MM.1S (cell line): ENCODE data around the gene GEMIN2.

Source experiments
- DNase-seq: peaks from one replicate; pipeline ENCODE4 v3.0.0-alpha.2; 2015
- H2AFZ ChIP-seq: fragments of 300-600 bp; sonication (generic); 2 replicates; pipeline ENCODE4 v1.6.0; 2016; ENCODE audit warnings: antibody characterized with exemption, low read length
- H3F3A ChIP-seq: fragments of 300-600 bp; sonication (generic); 2 replicates; pipeline ENCODE4 v1.6.1; 2016; ENCODE audit warnings: mild to moderate bottlenecking, antibody characterized with exemption, low read length, moderate library complexity, mixed read lengths; ENCODE audit not compliant: insufficient read depth
- H3K27ac ChIP-seq: fragments of 300-600 bp; sonication (generic); 2 replicates; pipeline ENCODE4 v1.5.1; 2016; ENCODE audit warnings: mild to moderate bottlenecking, low read length
- H3K27me3 ChIP-seq: fragments of 300-600 bp; sonication (generic); replicated peaks from 2 replicates; pipeline ENCODE4 v1.6.0; 2016; ENCODE audit warnings: low read length; ENCODE audit not compliant: insufficient read depth
- H3K36me3 ChIP-seq: fragments of 300-600 bp; sonication (generic); replicated peaks from 2 replicates; pipeline ENCODE4 v1.6.1; 2016; ENCODE audit warnings: mild to moderate bottlenecking, low read length, mixed read lengths; ENCODE audit not compliant: insufficient read depth
- H3K4me1 ChIP-seq: fragments of 300-600 bp; sonication (generic); 2 replicates; pipeline ENCODE4 v1.6.1; 2016; ENCODE audit warnings: low read length, mixed read lengths
- H3K4me2 ChIP-seq: fragments of 300-600 bp; sonication (generic); 2 replicates; pipeline ENCODE4 v1.6.0; 2016; ENCODE audit warnings: low read depth, low read length
- H3K4me3 ChIP-seq: fragments of 300-600 bp; sonication (generic); 2 replicates; pipeline ENCODE4 v1.5.1; 2016; ENCODE audit warnings: low read length, mixed read lengths
- H3K79me2 ChIP-seq: fragments of 300-600 bp; sonication (generic); 2 replicates; pipeline ENCODE4 v1.6.1; 2016; ENCODE audit warnings: mixed run types, low read length, mixed read lengths
- H3K9ac ChIP-seq: fragments of 300-600 bp; sonication (generic); 2 replicates; pipeline ENCODE4 v1.6.1; 2016; ENCODE audit warnings: low read length, mixed read lengths
- H3K9me2 ChIP-seq: fragments of 300-600 bp; sonication (generic); replicated peaks from 2 replicates; pipeline ENCODE4 v1.6.1; 2016; ENCODE audit warnings: mild to moderate bottlenecking, low read length, mixed read lengths; ENCODE audit not compliant: insufficient read depth
- H3K9me3 ChIP-seq: fragments of 300-600 bp; sonication (generic); replicated peaks from 2 replicates; pipeline ENCODE4 v1.6.1; 2016; ENCODE audit warnings: mild to moderate bottlenecking, low read length, mixed read lengths; ENCODE audit not compliant: insufficient read depth
- H4K20me1 ChIP-seq: fragments of 300-600 bp; sonication (generic); 2 replicates; pipeline ENCODE4 v1.6.1; 2016; ENCODE audit warnings: mild to moderate bottlenecking, low read length, moderate library complexity, mixed read lengths; ENCODE audit not compliant: insufficient read depth
- CTCF ChIP-seq: fragments of 300-600 bp; sonication (generic); IDR thresholded peaks from 2 replicates; pipeline ENCODE4 v1.5.1; 2016; ENCODE audit warnings: antibody characterized with exemption, low read length, mixed read lengths
- EZH2 ChIP-seq: fragments of 300-600 bp; sonication (generic); optimal IDR thresholded peaks from 2 replicates; pipeline ENCODE3; 2017; ENCODE audit warnings: low read depth, mild to moderate bottlenecking, antibody characterized with exemption, low read length, mixed read lengths
- EZH2phosphoT487 ChIP-seq: fragments of 300-600 bp; sonication (generic); IDR thresholded peaks from 2 replicates; pipeline ENCODE4 v1.6.1; 2018; ENCODE audit warnings: antibody characterized with exemption, low read length

GEMIN2 gene

GRCh38 chr14:39180553-39180952, 66.4 kb downstream of the GEMIN2 start:
- Histone ChIP-seq H3K9me3 (no peaks in the 10 kb centered on the region), H3K79me2 (peaks cover 22% of the 10 kb centered on the region), H3K9me2 (no peaks in the 10 kb centered on the region), H3K4me2 (no peak overlapping the region), H3K4me1 (no peaks in the 10 kb centered on the region), H3K9ac (no peak overlapping the region), H3F3A (no peaks in the 10 kb centered on the region), H2AFZ (no peak overlapping the region), H3K36me3 (peaks cover 3% of the 10 kb centered on the region; the same call in 1 of the 2 replicates), H4K20me1 (no peaks in the 10 kb centered on the region), H3K27ac (no peak overlapping the region), H3K4me3 (no peak overlapping the region), H3K27me3 (no peaks in the 10 kb centered on the region)
- no peak for DNase-seq
- TF ChIP-seq CTCF, result no peak
- no peak for TF ChIP-seq EZH2
- no peak for TF ChIP-seq EZH2phosphoT487

GRCh38 chr14:39181026-39181692, 67.0 kb downstream of the GEMIN2 start:
- Histone ChIP-seq H3K9me3 (no peaks in the 10 kb centered on the region), H3K79me2 (peaks cover 16% of the 10 kb centered on the region), H3K4me2 (no peak overlapping the region), H3K27ac (no peak overlapping the region), H3K4me1 (no peaks in the 10 kb centered on the region), H3K36me3 (peaks cover 3% of the 10 kb centered on the region; the same call in 1 of the 2 replicates), H3K4me3 (no peak overlapping the region), H2AFZ (no peak overlapping the region), H3K27me3 (no peaks in the 10 kb centered on the region), H4K20me1 (no peaks in the 10 kb centered on the region), H3K9me2 (no peaks in the 10 kb centered on the region), H3F3A (no peaks in the 10 kb centered on the region), H3K9ac (no peak overlapping the region)
- DNase-seq, result no peak
- TF ChIP-seq EZH2, result no peak
- no peak for TF ChIP-seq EZH2phosphoT487
- TF ChIP-seq CTCF, result no peak

- no peaks in the 10 kb centered on the region for H4K20me1 ChIP-seq
- no peak overlapping the region for H3K9ac ChIP-seq
- no peaks in the 10 kb centered on the region for H3K27me3 ChIP-seq
- no peaks in the 10 kb centered on the region for H3K9me3 ChIP-seq
- H3K9me2 ChIP-seq, result no peaks in the 10 kb centered on the region
- H3K36me3 ChIP-seq, result peaks cover 2% of the 10 kb centered on the region; the same call in 1 of the 2 replicates
- no peak overlapping the region for H3K27ac ChIP-seq
- H3K4me2 ChIP-seq, result no peak overlapping the region
- DNase-seq, result no peak
- no peaks in the 10 kb centered on the region for H3K4me1 ChIP-seq
- no peaks in the 10 kb centered on the region for H3F3A ChIP-seq
- H3K79me2 ChIP-seq, result peaks cover 11% of the 10 kb centered on the region
- no peak for TF ChIP-seq EZH2phosphoT487
- TF ChIP-seq EZH2, result no peak
- no peak for TF ChIP-seq CTCF
- no peak overlapping the region for H2AFZ ChIP-seq
- no peak overlapping the region for H3K4me3 ChIP-seq
Observed at GRCh38 chr14:39181693-39182047, 67.5 kb downstream of the GEMIN2 start.
